Measurements from ENCODE around the gene PLAAT4. TPM values are rescaled to one million over a fixed set of nuclear protein-coding genes. Genes with fewer than 3 reads are reported as not detected.

Gene PLAAT4
- total and polyA plus RNA-seq, 5 donors, result 8.0 to 17.9 (median 13.7) TPM

DNA sequence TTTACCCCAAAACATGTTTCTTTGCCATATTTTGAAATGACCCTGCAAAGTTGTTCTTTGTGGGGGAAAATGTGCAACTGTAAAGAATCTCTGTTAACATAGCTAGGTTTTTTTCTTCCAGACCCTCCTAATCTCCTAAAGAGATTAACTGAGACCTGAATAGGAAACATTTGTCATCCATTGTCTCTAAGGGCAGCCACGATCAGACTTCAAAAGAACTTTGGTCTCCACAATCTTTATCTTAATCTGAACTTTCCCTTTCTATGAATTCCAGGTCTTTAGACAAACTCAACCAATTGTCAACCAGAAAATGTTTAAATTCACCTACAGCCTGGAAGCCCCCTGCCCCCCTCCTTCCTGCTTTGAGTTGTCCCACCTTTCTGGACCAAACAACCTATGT, 35.4 kb upstream of the PLAAT4 start:
- WGBS, result 34% methylated on average over 1 of the region's 1 CpG
- intact Hi-C loops (cut with DNase I), result no loop called here
- Histone ChIP-seq H3K4me1 (ENCODE audit: control insufficient read depth, insufficient read depth, low read length) (peaks cover 3% of the 10 kb centered on the region), H3K27me3 (ENCODE audit: control insufficient read depth, insufficient read depth) (no peaks in the 10 kb centered on the region), H3K4me3 (ENCODE audit: low read length) (no peak overlapping the region), H3K9me3 (ENCODE audit: control insufficient read depth, low read length) (peaks cover 3% of the 10 kb centered on the region), H3K27ac (ENCODE audit: low read length) (no peak overlapping the region)
- DNase-seq, result no peak
- no peak for ATAC-seq

DNA sequence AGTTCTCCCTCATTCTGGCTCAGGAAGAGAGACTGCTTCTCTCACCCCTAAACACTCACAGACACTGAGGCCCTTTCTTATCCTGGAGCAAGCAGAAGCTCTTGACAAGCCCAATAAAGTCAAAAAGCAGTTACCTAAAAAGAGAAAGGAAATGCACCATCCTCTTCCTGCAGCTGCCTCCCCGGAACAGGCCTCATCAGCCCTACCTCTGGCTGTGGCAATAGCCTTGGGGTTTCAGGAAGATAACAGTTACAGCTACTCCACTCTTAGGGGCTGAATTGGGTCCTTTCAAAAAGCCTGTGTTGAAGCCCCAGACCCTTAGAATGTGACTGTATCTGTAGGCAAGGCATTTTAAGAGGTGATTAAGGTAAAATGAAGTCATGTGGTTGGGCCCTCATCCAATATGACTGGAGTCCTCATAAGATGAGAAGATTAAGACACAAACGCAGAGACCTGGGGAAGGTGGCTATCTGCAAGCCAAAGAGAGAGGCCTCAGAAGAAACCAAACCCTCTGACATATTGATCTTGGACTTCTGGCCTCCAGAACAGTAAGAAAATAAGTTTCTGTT, 34.3 kb upstream of the PLAAT4 start:
- no peak for DNase-seq
- intact Hi-C loops (cut with DNase I), result no loop called here
- peaks cover 3% of the 10 kb centered on the region for H3K4me1 ChIP-seq (ENCODE audit: control insufficient read depth, insufficient read depth, low read length)
- peaks cover 3% of the 10 kb centered on the region for H3K9me3 ChIP-seq (ENCODE audit: control insufficient read depth, low read length)
- no peak overlapping the region for H3K4me3 ChIP-seq (ENCODE audit: low read length)
- no peak overlapping the region for H3K27ac ChIP-seq (ENCODE audit: low read length)
- ATAC-seq, result no peak
- no peaks in the 10 kb centered on the region for H3K27me3 ChIP-seq (ENCODE audit: control insufficient read depth, insufficient read depth)
- 60% methylated on average over 2 of the region's 2 CpGs for WGBS

DNA sequence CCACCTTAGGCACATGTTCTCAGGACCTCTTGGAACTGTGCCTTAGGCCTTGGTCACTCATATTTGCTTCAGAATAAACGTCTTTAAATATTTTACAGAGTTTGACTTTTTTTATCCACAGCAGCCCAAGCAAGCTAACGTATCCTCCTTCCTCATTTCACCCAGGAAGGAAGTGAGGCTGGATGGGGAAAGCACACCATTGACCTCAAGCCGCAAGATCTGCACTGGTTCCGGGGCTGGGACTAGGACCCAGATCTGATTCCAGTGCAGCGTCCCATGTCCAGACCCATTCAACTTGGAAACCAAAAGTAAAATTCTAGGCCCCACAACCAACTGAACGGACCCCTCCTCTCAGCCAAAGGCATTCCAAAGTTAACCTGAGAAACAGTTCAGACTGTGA, 33.1 kb upstream of the PLAAT4 start:
- H3K4me1 ChIP-seq (ENCODE audit: control insufficient read depth, insufficient read depth, low read length), result peaks cover 3% of the 10 kb centered on the region
- no peak for DNase-seq
- H3K27me3 ChIP-seq (ENCODE audit: control insufficient read depth, insufficient read depth), result no peaks in the 10 kb centered on the region
- no peak for ATAC-seq
- WGBS, result 72% methylated on average over 6 of the region's 6 CpGs
- peaks cover 3% of the 10 kb centered on the region for H3K9me3 ChIP-seq (ENCODE audit: control insufficient read depth, low read length)
- no peak overlapping the region for H3K27ac ChIP-seq (ENCODE audit: low read length)
- H3K4me3 ChIP-seq (ENCODE audit: low read length), result no peak overlapping the region
- intact Hi-C loops (cut with DNase I), result no loop called here

DNA sequence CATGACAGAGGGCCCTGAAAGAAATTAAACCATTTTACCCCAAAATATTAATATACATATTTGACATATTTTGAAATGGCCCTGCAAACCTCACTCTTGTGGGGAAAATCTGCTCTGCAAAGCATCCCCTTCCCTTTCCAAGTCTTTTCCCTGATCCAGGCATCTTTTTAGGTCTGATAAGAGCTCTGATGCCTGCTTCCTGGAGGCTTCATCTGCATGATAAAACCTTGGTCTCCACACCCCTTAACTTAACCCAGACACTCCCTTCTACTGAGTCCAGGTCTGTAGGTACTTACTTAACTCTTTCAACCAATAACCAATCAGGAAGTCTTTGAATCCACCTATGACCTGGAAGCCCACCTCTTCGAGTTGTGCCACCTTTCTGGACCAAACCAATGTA, 32.6 kb upstream of the PLAAT4 start:
- H3K27ac ChIP-seq (ENCODE audit: low read length), result no peak overlapping the region
- peaks cover 3% of the 10 kb centered on the region for H3K4me1 ChIP-seq (ENCODE audit: control insufficient read depth, insufficient read depth, low read length)
- H3K9me3 ChIP-seq (ENCODE audit: control insufficient read depth, low read length), result peaks cover 3% of the 10 kb centered on the region
- ATAC-seq (no peak), DNase-seq (no peak)
- H3K27me3 ChIP-seq (ENCODE audit: control insufficient read depth, insufficient read depth), result no peaks in the 10 kb centered on the region
- no peak overlapping the region for H3K4me3 ChIP-seq (ENCODE audit: low read length)
- 88% methylated on average over 1 of the region's 1 CpG for WGBS
- intact Hi-C loops (cut with DNase I), result no loop called here

DNA sequence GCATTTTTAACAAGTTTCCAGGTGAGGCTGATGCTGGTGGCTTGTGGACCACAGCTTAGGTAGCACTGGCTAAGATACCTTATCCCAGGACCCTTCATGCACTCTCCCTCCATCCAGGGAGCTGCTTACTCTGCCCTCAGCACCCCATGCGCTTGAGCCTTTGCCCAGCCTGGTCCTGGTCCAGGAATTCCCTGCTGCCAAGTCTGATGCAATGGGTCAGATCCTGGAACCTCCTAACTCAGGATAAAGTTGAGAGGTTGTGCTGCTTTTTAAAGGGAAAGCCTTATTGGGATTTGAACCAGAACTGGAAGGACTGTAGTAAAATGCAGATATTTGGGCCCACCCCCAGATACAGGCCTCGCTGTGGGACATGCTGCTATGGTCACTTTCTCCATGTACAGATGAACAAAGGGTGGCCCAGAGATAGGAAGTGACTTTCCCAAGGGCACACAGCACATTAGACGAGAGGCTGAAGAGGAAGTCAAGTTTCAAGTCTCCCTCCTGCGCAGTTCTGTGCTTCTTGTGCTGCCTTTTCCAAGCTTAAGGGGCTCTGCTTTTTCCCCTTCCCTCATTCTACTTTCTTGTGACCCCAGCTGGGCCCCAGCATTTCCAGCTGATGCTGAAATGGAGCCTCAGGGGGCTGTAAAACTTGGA, 31.5 kb upstream of the PLAAT4 start:
- H3K27me3 ChIP-seq (ENCODE audit: control insufficient read depth, insufficient read depth), result no peaks in the 10 kb centered on the region
- peak; percentile 48 to 73 (median 64) for DNase-seq

DNA sequence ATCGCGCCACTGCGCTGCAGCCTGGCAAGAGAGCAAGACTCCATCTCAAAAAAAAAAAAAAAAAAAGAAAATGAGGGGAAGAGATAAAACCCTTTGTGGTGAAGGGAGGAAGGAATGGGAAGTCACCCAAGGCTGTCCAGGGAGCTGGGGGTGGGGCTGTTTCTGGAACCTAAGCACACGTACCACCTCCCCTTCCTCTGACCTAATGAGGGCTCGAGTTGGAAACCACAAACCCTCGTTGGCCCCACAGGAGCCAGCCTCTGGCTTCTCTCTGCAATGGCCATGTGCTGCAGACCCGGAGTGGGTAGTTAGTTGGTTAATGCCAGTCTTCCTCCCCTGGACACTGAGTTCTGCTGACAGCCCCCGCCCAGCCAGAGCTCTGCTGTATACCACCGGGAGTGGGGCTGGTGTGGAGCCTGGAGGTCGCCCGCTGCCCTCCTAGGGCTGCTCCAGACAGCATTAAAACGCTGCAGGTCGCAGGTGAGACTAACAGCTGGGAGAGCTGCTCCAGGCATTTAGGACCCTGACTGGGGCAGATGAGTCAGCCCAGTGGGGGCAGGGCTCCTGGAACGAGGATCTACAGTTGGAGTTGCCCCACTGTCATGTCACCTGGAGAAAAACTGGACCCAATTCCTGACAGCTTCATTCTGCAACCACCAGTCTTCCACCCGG, 30.6 kb upstream of the PLAAT4 start, which contains the start of gene LGALS12:
TSS of gene LGALS12 (plus strand) at position 228 of the 672 bp plus-strand sequence. CDS start at position 603, 375 bp downstream.
- ATAC-seq (peak in 1 of 2 donors; percentile 28), DNase-seq (peak in 2 of 3 donors; percentile 61 to 62)
- H3K4me3 ChIP-seq (ENCODE audit: low read length), result no peak within 1 kb of the TSS
- H3K27me3 ChIP-seq (ENCODE audit: control insufficient read depth, insufficient read depth), result no peaks in the 10 kb centered on the region
- intact Hi-C loops (cut with DNase I), result no loop called here
- peaks cover 3% of the 10 kb centered on the region for H3K4me1 ChIP-seq (ENCODE audit: control insufficient read depth, insufficient read depth, low read length)
- no peak within 1 kb of the TSS for H3K27ac ChIP-seq (ENCODE audit: low read length)
- WGBS, result 48% methylated on average over 15 of the region's 15 CpGs
- H3K9me3 ChIP-seq (ENCODE audit: control insufficient read depth, low read length), result no peaks in the 10 kb centered on the region

More for the DNA sequence above, 31.5 kb upstream of the PLAAT4 start:
- intact Hi-C loops (cut with DNase I), result no loop called here
- peak; percentile 62 to 66 for ATAC-seq
- no peak overlapping the region for H3K27ac ChIP-seq (ENCODE audit: low read length)
- H3K9me3 ChIP-seq (ENCODE audit: control insufficient read depth, low read length), result peaks cover 3% of the 10 kb centered on the region
- WGBS, result 54% methylated on average over 4 of the region's 4 CpGs
- H3K4me3 ChIP-seq (ENCODE audit: low read length), result no peak overlapping the region
- H3K4me1 ChIP-seq (ENCODE audit: control insufficient read depth, insufficient read depth, low read length), result peaks cover 3% of the 10 kb centered on the region

DNA sequence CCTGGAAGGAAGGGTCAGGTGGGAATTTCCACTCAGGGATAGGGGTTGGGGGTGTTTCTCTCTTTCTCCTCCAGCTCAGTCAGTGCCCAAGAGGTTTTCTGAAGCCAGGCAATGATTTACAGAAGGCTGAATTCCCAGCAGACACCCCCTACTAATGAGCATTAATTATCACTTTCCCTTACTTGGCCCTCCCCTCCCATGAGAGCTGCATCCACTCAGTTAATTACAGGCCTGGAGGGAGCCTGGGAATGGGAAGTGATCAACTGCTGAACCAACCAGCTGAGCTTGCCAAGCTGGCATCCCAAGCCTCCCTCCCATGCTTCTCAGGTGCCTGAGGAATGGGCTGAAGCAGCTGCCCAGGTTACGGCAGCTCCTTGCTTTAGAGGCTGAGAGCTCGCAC, 29.7 kb upstream of the PLAAT4 start:
- H3K4me3 ChIP-seq (ENCODE audit: low read length), result no peak overlapping the region
- ATAC-seq (no peak), DNase-seq (no peak)
- H3K27me3 ChIP-seq (ENCODE audit: control insufficient read depth, insufficient read depth), result no peaks in the 10 kb centered on the region
- 93% methylated on average over 2 of the region's 2 CpGs for WGBS
- no peaks in the 10 kb centered on the region for H3K9me3 ChIP-seq (ENCODE audit: control insufficient read depth, low read length)
- H3K27ac ChIP-seq (ENCODE audit: low read length), result no peak overlapping the region
- H3K4me1 ChIP-seq (ENCODE audit: control insufficient read depth, insufficient read depth, low read length), result peaks cover 3% of the 10 kb centered on the region
- intact Hi-C loops (cut with DNase I), result no loop called here

DNA sequence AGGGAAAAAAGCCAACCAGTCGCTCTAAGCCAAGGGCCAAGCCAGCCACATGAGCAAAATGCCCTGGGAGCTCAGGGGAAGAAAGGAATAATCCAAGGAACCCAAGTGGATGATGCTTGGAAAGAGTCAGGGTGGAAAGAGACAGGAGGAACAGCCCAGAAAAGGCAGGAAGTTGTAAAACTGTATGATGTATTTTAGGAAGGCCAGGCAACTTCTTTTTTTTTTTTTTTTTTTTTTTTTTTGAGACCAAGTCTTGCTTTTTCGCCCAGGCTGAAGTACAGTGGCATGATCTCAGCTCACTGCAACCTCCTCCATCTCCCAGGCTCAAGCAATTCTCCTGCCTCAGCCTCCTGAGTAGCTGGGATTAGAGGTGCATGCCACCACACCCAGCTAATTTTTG, 29.1 kb upstream of the PLAAT4 start:
- intact Hi-C loops (cut with DNase I), result no loop called here
- Histone ChIP-seq H3K27ac (ENCODE audit: low read length) (no peak overlapping the region), H3K27me3 (ENCODE audit: control insufficient read depth, insufficient read depth) (no peaks in the 10 kb centered on the region), H3K4me3 (ENCODE audit: low read length) (no peak overlapping the region), H3K4me1 (ENCODE audit: control insufficient read depth, insufficient read depth, low read length) (peaks cover 3% of the 10 kb centered on the region), H3K9me3 (ENCODE audit: control insufficient read depth, low read length) (no peaks in the 10 kb centered on the region)
- ATAC-seq (no peak), DNase-seq (no peak)
- 83% methylated on average over 2 of the region's 2 CpGs for WGBS

DNA sequence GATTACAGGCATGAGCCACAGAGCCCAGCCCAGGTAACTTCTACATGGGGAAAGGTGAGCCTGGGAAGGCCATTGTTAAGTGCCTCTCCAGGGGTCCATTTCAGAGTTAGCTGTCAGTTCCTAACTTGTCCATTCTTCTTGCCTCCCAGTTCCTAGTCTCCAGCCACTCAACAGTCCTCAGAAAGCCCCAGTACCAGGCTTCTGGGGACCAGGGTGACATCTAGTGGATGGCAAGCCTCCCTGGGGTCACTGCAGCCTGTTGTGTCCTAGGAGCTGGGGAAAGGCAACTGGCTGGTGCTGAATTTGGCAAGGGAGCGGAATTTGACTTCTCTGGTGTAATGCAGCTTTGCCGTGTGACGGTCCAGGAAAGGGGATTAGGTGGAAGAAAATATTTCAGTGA, 28.6 kb upstream of the PLAAT4 start:
- intact Hi-C loops (cut with DNase I), result no loop called here
- no peaks in the 10 kb centered on the region for H3K9me3 ChIP-seq (ENCODE audit: control insufficient read depth, low read length)
- no peaks in the 10 kb centered on the region for H3K27me3 ChIP-seq (ENCODE audit: control insufficient read depth, insufficient read depth)
- peaks cover 3% of the 10 kb centered on the region for H3K4me1 ChIP-seq (ENCODE audit: control insufficient read depth, insufficient read depth, low read length)
- DNase-seq (peak; percentile 55 to 74 (median 65)), ATAC-seq (peak; percentile 58 to 68)
- no peak overlapping the region for H3K27ac ChIP-seq (ENCODE audit: low read length)
- WGBS, result 51% methylated on average over 3 of the region's 3 CpGs
- no peak overlapping the region for H3K4me3 ChIP-seq (ENCODE audit: low read length)

DNA sequence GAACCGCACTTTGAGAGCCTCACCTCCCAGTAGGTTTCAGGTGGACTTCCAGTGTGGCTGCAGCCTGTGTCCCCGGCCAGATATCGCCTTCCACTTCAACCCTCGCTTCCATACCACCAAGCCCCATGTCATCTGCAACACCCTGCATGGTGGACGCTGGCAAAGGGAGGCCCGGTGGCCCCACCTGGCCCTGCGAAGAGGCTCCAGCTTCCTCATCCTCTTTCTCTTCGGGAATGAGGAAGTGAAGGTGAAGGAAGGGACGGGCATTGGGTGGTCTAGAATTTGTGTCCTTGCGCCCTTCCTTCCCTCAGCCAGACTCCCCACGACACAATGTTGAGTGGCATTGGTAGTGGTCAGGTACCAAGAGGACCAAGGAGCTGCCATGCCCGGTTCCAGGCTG, 27.9 kb upstream of the PLAAT4 start:
- ATAC-seq (no peak), DNase-seq (peak in 2 of 3 donors; percentile 24 to 46)
- Histone ChIP-seq H3K27ac (ENCODE audit: low read length) (no peak overlapping the region), H3K4me1 (ENCODE audit: control insufficient read depth, insufficient read depth, low read length) (peaks cover 3% of the 10 kb centered on the region), H3K9me3 (ENCODE audit: control insufficient read depth, low read length) (no peaks in the 10 kb centered on the region), H3K27me3 (ENCODE audit: control insufficient read depth, insufficient read depth) (no peaks in the 10 kb centered on the region), H3K4me3 (ENCODE audit: low read length) (no peak overlapping the region)
- intact Hi-C loops (cut with DNase I), result no loop called here
- WGBS, result 88% methylated on average over 12 of the region's 12 CpGs

DNA sequence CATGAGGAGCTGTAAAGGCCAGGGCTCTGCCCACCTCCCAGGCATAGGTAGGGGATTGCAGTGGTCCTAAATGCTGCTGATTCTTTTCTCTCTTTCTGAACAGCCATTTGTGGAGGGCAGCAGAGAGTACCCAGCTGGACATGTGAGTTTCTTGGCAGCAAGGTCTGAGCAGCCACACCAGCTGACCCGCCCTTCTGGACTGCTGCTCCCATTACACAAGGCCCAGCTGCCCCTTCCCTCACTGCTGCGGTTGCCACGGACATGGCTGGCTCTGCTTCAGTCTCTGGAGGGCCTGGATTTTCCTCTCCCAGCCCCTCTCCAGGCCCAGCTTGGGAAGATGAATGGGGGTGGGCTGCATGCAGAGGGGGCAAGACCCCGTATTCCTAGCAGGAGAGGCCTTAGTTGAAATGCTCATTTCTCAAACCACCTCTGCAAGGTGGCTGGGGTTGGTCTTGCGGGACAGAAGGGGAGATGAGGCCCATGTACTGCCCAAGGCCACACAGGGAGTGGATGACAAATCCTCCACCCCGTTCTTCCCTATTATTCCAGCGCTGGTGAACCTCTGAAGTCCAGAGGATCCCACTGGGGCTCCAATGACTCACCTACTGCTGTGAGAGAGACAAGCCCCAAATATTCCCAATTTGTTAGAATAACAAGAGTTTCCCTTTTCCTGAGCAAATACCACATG, 26.1 kb upstream of the PLAAT4 start:
- DNase-seq (peak; percentile 65 to 81 (median 76)), ATAC-seq (peak; percentile 70 to 76)
- H3K9me3 ChIP-seq (ENCODE audit: control insufficient read depth, low read length), result no peaks in the 10 kb centered on the region
- WGBS, result 57% methylated on average over 7 of the region's 7 CpGs
- intact Hi-C loops (cut with DNase I), result no loop called here
- H3K27me3 ChIP-seq (ENCODE audit: control insufficient read depth, insufficient read depth), result no peaks in the 10 kb centered on the region
- H3K4me3 ChIP-seq (ENCODE audit: low read length), result no peak overlapping the region
- no peak overlapping the region for H3K27ac ChIP-seq (ENCODE audit: low read length)
- no peaks in the 10 kb centered on the region for H3K4me1 ChIP-seq (ENCODE audit: control insufficient read depth, insufficient read depth, low read length)
